Large intestine (tissue), 3 donors: Measurements from ENCODE around the gene UNC13A. TPM values are rescaled to one million over a fixed set of nuclear protein-coding genes. Genes with fewer than 3 reads are reported as not detected.
A peak's percentile ranks its signal among the peaks of the same experiment; 100 is the strongest.
"Not testable (repeated sequence)": the region's sequence is repeated elsewhere in the genome, so short reads cannot be mapped to it uniquely, and the experiment has no call there.

Experiments
- DNase-seq, 2 donors: peaks; one replicate each; pipeline versions ENCODE4 v3.0.0 to v3.0.0-alpha.2; 2013
- H3K27ac ChIP-seq: one replicate; pipeline ENCODE4 v1.5.1; 2013; ENCODE audit warnings: low read length
- H3K27me3 ChIP-seq: 2 replicates; pipeline ENCODE4 v1.6.1; 2013; ENCODE audit warnings: low read length; ENCODE audit not compliant: control insufficient read depth, insufficient read depth
- H3K36me3 ChIP-seq: 2 replicates; pipeline ENCODE4 v1.6.1; 2013; ENCODE audit warnings: low read length; ENCODE audit not compliant: control insufficient read depth, insufficient read depth
- H3K4me1 ChIP-seq: one replicate; pipeline ENCODE4 v1.6.1; 2013; ENCODE audit warnings: low read length; ENCODE audit not compliant: control insufficient read depth, insufficient read depth
- H3K4me3 ChIP-seq: one replicate; pipeline ENCODE4 v1.5.1; 2013; ENCODE audit warnings: low read length
- H3K9me3 ChIP-seq: one replicate; pipeline ENCODE4 v1.6.1; 2013; ENCODE audit warnings: mild to moderate bottlenecking, low read depth, low read length, moderate library complexity; ENCODE audit not compliant: control insufficient read depth
- WGBS: methylation state at CpG from one replicate; pipeline ENCODE4 v1.1.5; 2013; ENCODE audit warnings: low lambda C conversion rate; ENCODE audit not compliant: insufficient coverage; 5-methylcytosine and 5-hydroxymethylcytosine counted together
- polyA plus RNA-seq: library from polyadenylated mRNA; unstranded; fragments of 120-200 nt; gene quantifications from one replicate; pipeline ENCODE4 v1.2.1, GENCODE V29; 2013

Gene UNC13A
- polyA plus RNA-seq, 1 donor = 2.7 TPM

DNA sequence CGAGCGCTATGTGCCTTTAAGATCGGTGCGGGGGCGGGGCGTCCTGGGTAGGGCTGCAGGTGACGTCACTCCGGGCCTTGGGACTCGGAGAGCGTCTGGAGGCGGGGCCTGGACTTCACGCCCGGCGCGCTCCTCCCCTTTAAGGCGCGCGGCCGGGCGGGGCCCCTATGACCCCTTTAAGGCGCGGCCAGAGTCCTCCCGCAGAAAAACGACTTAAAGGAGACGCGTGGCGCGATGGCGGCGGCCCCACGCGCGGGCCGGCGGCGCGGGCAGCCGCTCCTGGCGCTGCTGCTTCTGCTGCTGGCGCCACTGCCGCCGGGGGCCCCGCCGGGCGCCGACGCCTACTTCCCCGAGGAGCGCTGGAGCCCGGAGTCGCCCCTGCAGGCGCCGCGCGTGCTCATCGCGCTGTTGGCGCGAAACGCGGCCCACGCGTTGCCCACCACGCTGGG is 132.7 kb downstream of the UNC13A start, which contains the start of gene COLGALT1:
Gene COLGALT1 (plus strand): TSS at position 170 of the 449 bp plus-strand sequence. CDS start 65 bp downstream, at position 235.
- H3K4me1 ChIP-seq = peaks cover 9% of the 10 kb centered on the region
- peak within 1 kb of the TSS; percentile 97 for H3K4me3 ChIP-seq
- H3K36me3 ChIP-seq = peaks cover 18% of the 10 kb centered on the region
- H3K9me3 ChIP-seq = no peaks in the 10 kb centered on the region
- no CpG with 5 or more reads among the region's 64 CpGs for WGBS
- H3K27ac ChIP-seq = peak within 1 kb of the TSS; percentile 83
- DNase-seq = peak; percentile 95 to 96
- H3K27me3 ChIP-seq = no peaks in the 10 kb centered on the region

- H3K27ac ChIP-seq = no peak overlapping the region
- no peak for DNase-seq
- H3K4me1 ChIP-seq = peaks cover 9% of the 10 kb centered on the region
- H3K27me3 ChIP-seq = no peaks in the 10 kb centered on the region
- H3K4me3 ChIP-seq = peak overlapping the region; percentile 97
- no CpG with 5 or more reads among the region's 19 CpGs for WGBS
- H3K36me3 ChIP-seq = peaks cover 13% of the 10 kb centered on the region
- H3K9me3 ChIP-seq = no peaks in the 10 kb centered on the region
Measured at GRCh38 chr19:17554968-17555479, 133.1 kb downstream of the UNC13A start.

GRCh38 chr19:17553256-17553655 is 134.9 kb downstream of the UNC13A start:
- peaks cover 9% of the 10 kb centered on the region for H3K4me1 ChIP-seq
- no peaks in the 10 kb centered on the region for H3K27me3 ChIP-seq
- no peak overlapping the region for H3K27ac ChIP-seq
- no peaks in the 10 kb centered on the region for H3K36me3 ChIP-seq
- no peak overlapping the region for H3K4me3 ChIP-seq
- DNase-seq = peak; percentile 47 to 55
- WGBS = 86% methylated on average over 1 of the region's 7 CpGs
- H3K9me3 ChIP-seq = no peaks in the 10 kb centered on the region

- not testable (repeated sequence) for H3K27ac ChIP-seq, H3K4me3 ChIP-seq, DNase-seq, H3K9me3 ChIP-seq, H3K27me3 ChIP-seq, H3K4me1 ChIP-seq, H3K36me3 ChIP-seq
- WGBS = no CpG with 5 or more reads among the region's 4 CpGs
Measured at GRCh38 chr19:17552735-17553134, 135.4 kb downstream of the UNC13A start.

Other genes starting within 250 kb of the UNC13A start
- 0.46 TPM for gene TMEM221, start 239.7 kb downstream of the UNC13A start, polyA plus RNA-seq
- not detected for gene NXNL1, start 227.4 kb downstream of the UNC13A start, polyA plus RNA-seq
- gene SLC27A1, start 217.8 kb downstream of the UNC13A start, polyA plus RNA-seq = 7.8 TPM
- gene PGLS, start 176.7 kb downstream of the UNC13A start, polyA plus RNA-seq = 82.7 TPM
- gene COLGALT1, start 132.7 kb downstream of the UNC13A start, polyA plus RNA-seq = 50.4 TPM
- gene MAP1S, start 31.1 kb upstream of the UNC13A start, polyA plus RNA-seq = 21.2 TPM
- 2.5 TPM for gene FCHO1, start 63.1 kb upstream of the UNC13A start, polyA plus RNA-seq
- 91.7 TPM for gene B3GNT3, start 106.8 kb upstream of the UNC13A start, polyA plus RNA-seq
- 1.6 TPM for gene INSL3, start 133.2 kb upstream of the UNC13A start, polyA plus RNA-seq
- gene JAK3, start 159.6 kb upstream of the UNC13A start, polyA plus RNA-seq = 9.9 TPM
- 1,919 TPM for gene RPL18A, start 171.6 kb upstream of the UNC13A start, polyA plus RNA-seq
- not detected for gene SLC5A5, start 183.6 kb upstream of the UNC13A start, polyA plus RNA-seq
- gene CCDC124, start 244.7 kb upstream of the UNC13A start, polyA plus RNA-seq = 49.7 TPM